ENCODE measurements around the gene HEY2.
A peak's percentile ranks its signal among the peaks of the same experiment; 100 is the strongest.

The HEY2 gene

DNA sequence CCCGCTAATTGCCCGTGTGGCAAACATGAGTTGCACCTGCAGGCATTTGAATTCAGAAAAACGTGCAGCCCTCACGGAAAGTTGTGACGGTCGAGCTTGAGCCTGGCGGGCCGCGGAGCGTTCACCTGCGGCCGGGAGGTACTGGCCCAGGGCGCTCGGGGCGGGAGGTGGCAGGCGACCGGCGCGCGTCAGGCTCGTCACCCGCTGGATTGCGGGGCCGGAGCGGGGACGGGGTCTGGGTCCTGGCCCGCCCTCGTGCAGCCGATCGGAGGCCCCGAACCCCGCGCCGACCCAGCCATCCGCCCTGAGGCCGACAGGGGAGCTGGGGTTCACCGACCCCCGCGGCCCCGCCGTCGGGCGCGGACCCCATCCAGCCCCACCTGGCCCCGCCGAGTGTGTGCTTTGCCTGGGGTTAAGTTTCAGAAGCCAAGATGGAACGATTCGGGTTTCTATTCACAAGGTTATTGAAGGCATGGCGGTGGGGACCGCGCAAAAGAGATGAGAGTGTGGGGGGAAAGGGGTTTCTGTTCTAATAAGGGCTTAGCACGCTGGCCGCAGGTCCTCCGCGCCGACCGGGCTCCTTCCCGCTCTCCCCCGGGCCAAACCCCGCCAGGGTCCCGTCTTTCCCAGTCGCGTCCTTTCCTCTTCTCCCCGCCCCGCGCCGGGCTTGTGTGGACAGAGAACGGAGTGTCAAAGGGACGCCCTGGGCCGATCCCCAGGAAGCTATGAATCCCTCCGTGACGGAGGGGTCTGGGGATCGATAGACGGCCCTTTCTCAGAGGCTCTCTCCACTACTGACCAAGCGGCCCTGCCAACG lies 1.6 kb upstream of the HEY2 start (continued):
- TF ChIP-seq, protein P1, sequence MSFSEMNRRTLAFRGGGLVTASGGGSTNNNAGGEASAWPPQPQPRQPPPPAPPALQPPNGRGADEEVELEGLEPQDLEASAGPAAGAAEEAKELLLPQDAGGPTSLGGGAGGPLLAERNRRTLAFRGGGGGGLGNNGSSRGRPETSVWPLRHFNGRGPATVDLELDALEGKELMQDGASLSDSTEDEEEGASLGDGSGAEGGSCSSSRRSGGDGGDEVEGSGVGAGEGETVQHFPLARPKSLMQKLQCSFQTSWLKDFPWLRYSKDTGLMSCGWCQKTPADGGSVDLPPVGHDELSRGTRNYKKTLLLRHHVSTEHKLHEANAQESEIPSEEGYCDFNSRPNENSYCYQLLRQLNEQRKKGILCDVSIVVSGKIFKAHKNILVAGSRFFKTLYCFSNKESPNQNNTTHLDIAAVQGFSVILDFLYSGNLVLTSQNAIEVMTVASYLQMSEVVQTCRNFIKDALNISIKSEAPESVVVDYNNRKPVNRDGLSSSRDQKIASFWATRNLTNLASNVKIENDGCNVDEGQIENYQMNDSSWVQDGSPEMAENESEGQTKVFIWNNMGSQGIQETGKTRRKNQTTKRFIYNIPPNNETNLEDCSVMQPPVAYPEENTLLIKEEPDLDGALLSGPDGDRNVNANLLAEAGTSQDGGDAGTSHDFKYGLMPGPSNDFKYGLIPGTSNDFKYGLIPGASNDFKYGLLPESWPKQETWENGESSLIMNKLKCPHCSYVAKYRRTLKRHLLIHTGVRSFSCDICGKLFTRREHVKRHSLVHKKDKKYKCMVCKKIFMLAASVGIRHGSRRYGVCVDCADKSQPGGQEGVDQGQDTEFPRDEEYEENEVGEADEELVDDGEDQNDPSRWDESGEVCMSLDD (tag by site-specific recombination; IDR thresholded peaks at IDR 0.05) = no peak
- no peak for TF ChIP-seq ZNF529 (tag by site-specific recombination; IDR thresholded peaks at IDR 0.05; ENCODE audit: insufficient replicate concordance)
- TF ChIP-seq ZNF558 (tag by site-specific recombination; IDR thresholded peaks at IDR 0.05) = no peak
- no peak for TF ChIP-seq ZNF138 (tag by site-specific recombination; IDR thresholded peaks at IDR 0.05; ENCODE audit: borderline replicate concordance)
- no peak for TF ChIP-seq ZNF521 (tag by site-specific recombination; IDR thresholded peaks at IDR 0.05)
- TF ChIP-seq ZNF292 (tag by site-specific recombination; IDR thresholded peaks at IDR 0.05; ENCODE audit: borderline replicate concordance, low read depth) = no peak
- peak; percentile 35; the same call in 1 of the 2 replicates for TF ChIP-seq ZNF660 (tag by site-specific recombination; IDR thresholded peaks at IDR 0.05)
- no peak for TF ChIP-seq ZNF132 (tag by site-specific recombination; IDR thresholded peaks at IDR 0.05; ENCODE audit: borderline replicate concordance)
- peak; percentile 45 for TF ChIP-seq ZEB2 (tag by site-specific recombination; IDR thresholded peaks at IDR 0.05)
- TF ChIP-seq ZNF571 (tag by site-specific recombination; IDR thresholded peaks at IDR 0.05) = no peak
- peak; percentile 20; the same call in 1 of the 2 replicates for TF ChIP-seq ZNF391 (tag by site-specific recombination; IDR thresholded peaks at IDR 0.05; ENCODE audit: borderline replicate concordance, low read depth)
- no peak for TF ChIP-seq ZNF354C (tag by site-specific recombination; IDR thresholded peaks at IDR 0.05; ENCODE audit: borderline replicate concordance, low read depth)
- TF ChIP-seq KLF1 (tag by site-specific recombination; IDR thresholded peaks at IDR 0.05) = peak; percentile 31; the same call in 1 of the 2 replicates
- peak; percentile 22; the same call in 1 of the 2 replicates for TF ChIP-seq PBX3 (CRISPR knock-in tag; IDR thresholded peaks at IDR 0.05)
- TF ChIP-seq ZNF394 (tag by site-specific recombination; IDR thresholded peaks at IDR 0.05; ENCODE audit: borderline replicate concordance) = 0 out of 2 replicates have a peak, but pooled peaks have one; percentile 15
- TF ChIP-seq ZNF768 (tag by site-specific recombination; IDR thresholded peaks at IDR 0.05) = no peak
- no peak for TF ChIP-seq YY1 (tag by site-specific recombination; IDR thresholded peaks at IDR 0.05)
- TF ChIP-seq ZNF677 (tag by site-specific recombination; IDR thresholded peaks at IDR 0.05) = no peak
- 0 out of 2 replicates have a peak, but pooled peaks have one; percentile 51 for TF ChIP-seq KLF16 (tag by site-specific recombination; IDR thresholded peaks at IDR 0.05)
- TF ChIP-seq SP2 (tag by site-specific recombination; IDR thresholded peaks at IDR 0.05) = peak; percentile 78
- TF ChIP-seq ZNF843 (tag by site-specific recombination; IDR thresholded peaks at IDR 0.05) = peak; percentile 20; the same call in 1 of the 2 replicates
- no peak for TF ChIP-seq ZNF19 (tag by site-specific recombination; IDR thresholded peaks at IDR 0.05; ENCODE audit: low read depth)
- no peak for TF ChIP-seq ZNF16 (tag by site-specific recombination; IDR thresholded peaks at IDR 0.05; ENCODE audit: low read depth)
- TF ChIP-seq ZFP69B (tag by site-specific recombination; IDR thresholded peaks at IDR 0.05) = peak; percentile 47; the same call in 1 of the 2 replicates
- no peak for TF ChIP-seq ZNF747 (tag by site-specific recombination; IDR thresholded peaks at IDR 0.05)
- TF ChIP-seq, protein P2, sequence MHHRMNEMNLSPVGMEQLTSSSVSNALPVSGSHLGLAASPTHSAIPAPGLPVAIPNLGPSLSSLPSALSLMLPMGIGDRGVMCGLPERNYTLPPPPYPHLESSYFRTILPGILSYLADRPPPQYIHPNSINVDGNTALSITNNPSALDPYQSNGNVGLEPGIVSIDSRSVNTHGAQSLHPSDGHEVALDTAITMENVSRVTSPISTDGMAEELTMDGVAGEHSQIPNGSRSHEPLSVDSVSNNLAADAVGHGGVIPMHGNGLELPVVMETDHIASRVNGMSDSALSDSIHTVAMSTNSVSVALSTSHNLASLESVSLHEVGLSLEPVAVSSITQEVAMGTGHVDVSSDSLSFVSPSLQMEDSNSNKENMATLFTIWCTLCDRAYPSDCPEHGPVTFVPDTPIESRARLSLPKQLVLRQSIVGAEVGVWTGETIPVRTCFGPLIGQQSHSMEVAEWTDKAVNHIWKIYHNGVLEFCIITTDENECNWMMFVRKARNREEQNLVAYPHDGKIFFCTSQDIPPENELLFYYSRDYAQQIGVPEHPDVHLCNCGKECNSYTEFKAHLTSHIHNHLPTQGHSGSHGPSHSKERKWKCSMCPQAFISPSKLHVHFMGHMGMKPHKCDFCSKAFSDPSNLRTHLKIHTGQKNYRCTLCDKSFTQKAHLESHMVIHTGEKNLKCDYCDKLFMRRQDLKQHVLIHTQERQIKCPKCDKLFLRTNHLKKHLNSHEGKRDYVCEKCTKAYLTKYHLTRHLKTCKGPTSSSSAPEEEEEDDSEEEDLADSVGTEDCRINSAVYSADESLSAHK (tag by site-specific recombination; IDR thresholded peaks at IDR 0.05) = peak; percentile 28; the same call in 1 of the 2 replicates
- no peak for TF ChIP-seq ZNF155 (tag by site-specific recombination; IDR thresholded peaks at IDR 0.05)
- TF ChIP-seq ZNF26 (tag by site-specific recombination; IDR thresholded peaks at IDR 0.05) = no peak
- no peak for TF ChIP-seq ZNF302 (tag by site-specific recombination; IDR thresholded peaks at IDR 0.05; ENCODE audit: low read depth)
- no peak for TF ChIP-seq ZNF184 (tag by site-specific recombination; IDR thresholded peaks at IDR 0.05)
- peak; percentile 85 for TF ChIP-seq ZBTB48 (tag by site-specific recombination; IDR thresholded peaks at IDR 0.05)
- TF ChIP-seq ZNF133 (tag by site-specific recombination; IDR thresholded peaks at IDR 0.05) = no peak
- TF ChIP-seq KLF7 (tag by site-specific recombination; IDR thresholded peaks at IDR 0.05; ENCODE audit: borderline replicate concordance) = no peak

Measured in HEK293 (cell line).